Left ventricle myocardium inferior (tissue), 1 donor: Measurements from ENCODE around the gene FGF12. TPM values are rescaled to one million over a fixed set of nuclear protein-coding genes. Genes with fewer than 3 reads are reported as not detected.

ENCODE experiments used
- DNase-seq: peaks from one replicate; pipeline ENCODE4 v3.0.0-alpha.2; 2020
- H3K27ac ChIP-seq: fragments of 200-600 bp; replicated peaks from 2 replicates; pipeline ENCODE4 v1.8.0; 2021
- H3K27me3 ChIP-seq: fragments of 200-600 bp; 2 replicates; pipeline ENCODE4 v1.8.0; 2021; ENCODE audit warnings: low read depth
- H3K36me3 ChIP-seq: fragments of 200-600 bp; 2 replicates; pipeline ENCODE4 v1.8.0; 2021
- H3K4me1 ChIP-seq: fragments of 200-600 bp; 2 replicates; pipeline ENCODE4 v1.8.0; 2021
- H3K4me3 ChIP-seq: fragments of 200-600 bp; 2 replicates; pipeline ENCODE4 v1.8.0; 2021; ENCODE audit warnings: mild to moderate bottlenecking, moderate library complexity
- H3K9me3 ChIP-seq: fragments of 200-600 bp; replicated peaks from 2 replicates; pipeline ENCODE4 v1.8.0; 2021
- CTCF ChIP-seq: fragments of 200-600 bp; IDR thresholded peaks from 2 replicates; pipeline ENCODE4 v1.8.0; 2021; ENCODE audit warnings: antibody characterized with exemption, mild to moderate bottlenecking, borderline replicate concordance
- intact Hi-C: fragments of 100-400 bp; cut with micrococcal nuclease; formaldehyde crosslinking; loops from one replicate; pipeline ENCODE4 v1.11.0; 2022
- total RNA-seq: library from RNA; stranded (reverse); fragmentation: NEBNext Ultra II Directional; extraction: Animal tissue kit (Norgen Biotek cat#: 25700); gene quantifications from one replicate; pipeline ENCODE4 v1.2.1, GENCODE V29; 2021
- donor health status: DM: no; HTN: yes; CAD: no; lungs with severe emphysema.

Gene FGF12
- total RNA-seq, 1 donor from 2014 or later, result 325 TPM

DNA sequence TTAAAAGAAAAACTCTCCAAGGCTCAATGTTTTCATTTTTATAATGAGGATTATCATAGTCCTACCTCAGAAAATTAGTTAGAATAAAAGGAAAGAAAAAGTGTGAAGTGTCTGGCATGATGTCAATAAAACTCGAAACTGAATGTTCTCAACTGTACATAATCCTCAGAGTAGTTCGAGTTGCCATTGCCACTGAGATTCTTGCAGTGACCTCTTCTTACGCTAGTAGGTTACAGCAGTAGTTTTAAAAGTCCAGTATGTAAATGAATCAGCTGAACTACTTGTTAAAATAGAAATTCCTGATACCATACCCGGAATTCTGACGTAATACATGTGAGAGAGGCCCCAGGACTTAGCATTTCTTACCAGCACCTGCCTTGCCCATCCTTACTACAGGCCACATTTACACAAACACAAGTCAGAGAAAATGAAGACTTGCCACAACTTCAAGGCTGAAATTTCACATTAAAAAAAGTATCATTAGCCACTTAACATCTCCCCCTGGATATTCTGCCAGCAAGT is 502.6 kb downstream of the FGF12 start:
- Histone ChIP-seq H3K4me3 (no peak overlapping the region), H3K36me3 (no peaks in the 10 kb centered on the region), H3K27me3 (no peaks in the 10 kb centered on the region), H3K9me3 (no peaks in the 10 kb centered on the region), H3K27ac (peak overlapping the region; percentile 20), H3K4me1 (peaks cover 30% of the 10 kb centered on the region)
- TF ChIP-seq CTCF, result no peak
- no peak for DNase-seq
- intact Hi-C loops, result no loop called here

DNA sequence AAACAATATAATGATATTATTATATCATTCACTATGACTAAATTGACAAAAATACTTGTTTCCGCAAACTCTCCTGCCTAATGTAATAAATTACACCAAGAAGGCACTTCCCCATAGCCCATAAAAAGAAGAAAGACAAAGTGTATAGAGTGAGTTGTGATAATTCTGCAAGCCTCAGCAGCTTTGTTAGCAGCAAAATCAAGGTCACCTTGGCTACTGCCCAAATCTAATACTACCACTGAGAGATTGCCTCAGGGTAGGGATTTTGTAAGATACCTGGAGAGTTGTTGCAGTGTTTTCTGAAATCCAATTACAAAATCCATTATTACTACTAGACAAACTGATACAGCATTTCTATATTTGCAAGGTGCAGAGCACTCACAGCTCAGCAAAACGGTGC is 503.5 kb downstream of the FGF12 start:
- H3K4me3 ChIP-seq, result no peak overlapping the region
- no peaks in the 10 kb centered on the region for H3K27me3 ChIP-seq
- TF ChIP-seq CTCF, result no peak
- intact Hi-C loops, result no loop called here
- no peaks in the 10 kb centered on the region for H3K36me3 ChIP-seq
- peaks cover 33% of the 10 kb centered on the region for H3K4me1 ChIP-seq
- no peak for DNase-seq
- H3K9me3 ChIP-seq, result no peaks in the 10 kb centered on the region
- no peak overlapping the region for H3K27ac ChIP-seq

- Histone ChIP-seq H3K9me3 (no peaks in the 10 kb centered on the region), H3K36me3 (no peaks in the 10 kb centered on the region), H3K4me1 (peaks cover 31% of the 10 kb centered on the region), H3K27ac (no peak overlapping the region), H3K4me3 (no peak overlapping the region), H3K27me3 (no peaks in the 10 kb centered on the region)
- DNase-seq, result no peak
- intact Hi-C loops, result no loop called here
- no peak for TF ChIP-seq CTCF
These were observed 506.4 kb downstream of the FGF12 start for GRCh38 chr3:192220915-192221314.

- Histone ChIP-seq H3K27ac (no peak overlapping the region), H3K36me3 (no peaks in the 10 kb centered on the region), H3K4me3 (no peak overlapping the region), H3K4me1 (peaks cover 24% of the 10 kb centered on the region), H3K27me3 (no peaks in the 10 kb centered on the region), H3K9me3 (no peaks in the 10 kb centered on the region)
- DNase-seq, result no peak
- no peak for TF ChIP-seq CTCF
- intact Hi-C loops, result no loop called here
These were observed 507.4 kb downstream of the FGF12 start for GRCh38 chr3:192219926-192220325.

DNA sequence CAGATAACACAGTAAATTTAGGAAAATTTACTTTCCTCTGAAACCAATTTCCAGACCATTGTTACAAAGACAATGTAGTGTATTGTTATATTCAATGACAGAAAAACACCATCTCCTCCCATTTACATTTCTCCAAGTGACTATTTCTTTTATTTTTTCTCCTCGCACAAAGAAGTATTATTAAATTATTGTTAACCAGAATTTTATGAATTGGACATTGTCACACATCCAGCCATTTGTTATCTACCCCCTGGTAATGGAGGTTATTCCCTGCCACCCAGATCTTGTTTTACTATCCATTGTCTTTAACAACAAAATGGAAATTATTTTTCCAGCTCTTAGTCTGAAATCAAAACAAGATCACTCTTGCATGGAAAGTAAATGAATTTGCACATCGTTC is 511.3 kb downstream of the FGF12 start:
- H3K27me3 ChIP-seq, result no peaks in the 10 kb centered on the region
- peaks cover 15% of the 10 kb centered on the region for H3K4me1 ChIP-seq
- no peak overlapping the region for H3K27ac ChIP-seq
- no peaks in the 10 kb centered on the region for H3K36me3 ChIP-seq
- H3K4me3 ChIP-seq, result no peak overlapping the region
- no peak for TF ChIP-seq CTCF
- no peaks in the 10 kb centered on the region for H3K9me3 ChIP-seq
- DNase-seq, result no peak
- intact Hi-C loops, result no loop called here

- DNase-seq, result no peak
- Histone ChIP-seq H3K27me3 (no peaks in the 10 kb centered on the region), H3K9me3 (no peaks in the 10 kb centered on the region), H3K36me3 (no peaks in the 10 kb centered on the region), H3K4me1 (peaks cover 15% of the 10 kb centered on the region), H3K4me3 (no peak overlapping the region), H3K27ac (no peak overlapping the region)
- intact Hi-C loops, result no loop called here
- no peak for TF ChIP-seq CTCF
These were observed 514.4 kb downstream of the FGF12 start for GRCh38 chr3:192212979-192213378.
